HG02759 (cell line): ENCODE results near the gene SLC17A9.
"Not testable (repeated sequence)": the region's sequence is repeated elsewhere in the genome, so short reads cannot be mapped to it uniquely, and the experiment has no call there.

Experiments
- ATAC-seq: cut with Tn5 transposase; IDR thresholded peaks from one replicate; pipeline ENCODE4 v1.9.1; 2021; ENCODE audit warnings: mild to moderate bottlenecking, moderate library complexity; ENCODE audit not compliant: unreplicated experiment

SLC17A9 gene

DNA sequence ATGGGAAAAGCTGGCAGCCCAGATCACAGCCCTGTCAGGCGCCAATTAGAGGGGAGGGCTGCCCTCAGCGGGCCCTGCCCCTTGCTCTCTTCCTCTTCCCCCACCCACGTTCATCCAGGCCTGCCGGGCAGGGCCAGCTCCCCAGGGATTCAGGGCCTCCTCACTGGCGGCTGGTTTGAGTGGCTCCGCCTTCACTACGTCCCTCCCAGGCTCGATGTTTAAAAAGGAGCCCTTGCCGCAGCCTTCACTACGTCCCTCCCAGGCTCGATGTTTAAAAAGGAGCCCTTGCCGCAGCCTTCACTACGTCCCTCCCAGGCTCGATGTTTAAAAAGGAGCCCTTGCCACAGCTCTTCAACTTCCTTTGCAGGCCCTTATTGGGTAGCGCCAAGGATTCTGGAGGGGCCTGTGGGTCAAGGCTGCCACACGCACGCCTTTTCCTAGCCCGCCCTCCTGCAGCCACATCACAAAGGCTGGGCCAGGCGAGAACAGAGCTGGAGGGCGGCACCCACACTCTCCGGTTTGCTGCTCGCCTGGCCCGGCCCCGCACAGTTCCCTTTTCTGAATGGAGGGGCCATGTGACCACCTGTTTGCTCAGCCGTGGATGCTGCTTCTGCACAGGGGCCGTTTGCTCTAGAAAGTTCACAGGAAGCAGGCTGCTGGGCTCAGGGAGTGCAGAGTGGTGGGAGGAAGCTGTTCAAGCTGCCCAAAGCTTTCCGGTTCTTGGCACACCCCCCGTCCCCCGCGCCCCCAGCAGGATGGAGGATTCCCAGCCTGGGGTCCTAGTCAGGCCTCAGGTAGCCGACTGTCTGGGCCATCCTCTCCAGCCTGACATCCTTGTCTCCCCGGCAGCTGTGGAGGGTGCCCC is 1.6 kb downstream of the SLC17A9 start:
- peak; percentile 75 for ATAC-seq

DNA sequence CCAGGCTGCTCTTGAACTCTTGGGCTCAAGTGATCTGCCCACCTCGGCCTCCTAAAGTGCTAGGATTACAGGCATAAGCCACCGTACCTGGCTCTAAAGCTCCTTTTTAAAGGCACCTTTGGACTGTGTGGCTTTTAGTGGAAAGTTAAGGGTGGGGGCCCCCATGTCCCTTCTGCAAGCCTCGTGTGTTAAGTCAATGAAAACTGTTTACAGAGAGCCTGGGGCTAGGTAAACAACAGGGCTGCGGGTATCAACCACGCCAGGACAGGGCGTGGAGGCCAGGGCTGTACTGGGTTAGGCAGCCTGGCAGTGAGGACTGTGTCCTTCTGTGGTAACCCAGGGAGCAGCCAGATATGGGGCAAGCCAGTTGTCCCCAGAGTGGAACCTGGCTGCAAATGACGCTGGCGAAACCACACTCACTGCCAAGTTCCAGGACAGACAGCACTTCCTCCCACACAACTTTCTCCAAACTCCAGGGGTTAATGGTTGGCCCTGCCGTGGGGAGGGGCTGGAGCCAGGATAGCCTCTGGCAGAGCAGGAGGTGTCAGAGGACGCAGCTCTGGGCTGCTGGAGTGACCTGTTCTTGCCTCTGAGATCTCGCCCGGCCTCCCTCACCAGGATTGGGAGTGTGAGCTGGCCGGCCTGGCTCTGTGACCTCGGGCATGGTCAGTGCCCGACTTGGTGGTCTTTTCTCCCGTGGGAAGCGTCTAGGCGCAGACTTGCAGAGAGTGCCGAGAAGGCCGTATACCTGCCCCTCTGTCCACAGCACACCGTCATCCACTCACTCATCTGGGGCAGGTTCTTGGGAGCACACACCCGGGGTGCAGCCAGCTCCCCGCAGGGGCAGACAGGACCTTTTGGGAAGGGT is 3.2 kb downstream of the SLC17A9 start:
- ATAC-seq = no peak

DNA sequence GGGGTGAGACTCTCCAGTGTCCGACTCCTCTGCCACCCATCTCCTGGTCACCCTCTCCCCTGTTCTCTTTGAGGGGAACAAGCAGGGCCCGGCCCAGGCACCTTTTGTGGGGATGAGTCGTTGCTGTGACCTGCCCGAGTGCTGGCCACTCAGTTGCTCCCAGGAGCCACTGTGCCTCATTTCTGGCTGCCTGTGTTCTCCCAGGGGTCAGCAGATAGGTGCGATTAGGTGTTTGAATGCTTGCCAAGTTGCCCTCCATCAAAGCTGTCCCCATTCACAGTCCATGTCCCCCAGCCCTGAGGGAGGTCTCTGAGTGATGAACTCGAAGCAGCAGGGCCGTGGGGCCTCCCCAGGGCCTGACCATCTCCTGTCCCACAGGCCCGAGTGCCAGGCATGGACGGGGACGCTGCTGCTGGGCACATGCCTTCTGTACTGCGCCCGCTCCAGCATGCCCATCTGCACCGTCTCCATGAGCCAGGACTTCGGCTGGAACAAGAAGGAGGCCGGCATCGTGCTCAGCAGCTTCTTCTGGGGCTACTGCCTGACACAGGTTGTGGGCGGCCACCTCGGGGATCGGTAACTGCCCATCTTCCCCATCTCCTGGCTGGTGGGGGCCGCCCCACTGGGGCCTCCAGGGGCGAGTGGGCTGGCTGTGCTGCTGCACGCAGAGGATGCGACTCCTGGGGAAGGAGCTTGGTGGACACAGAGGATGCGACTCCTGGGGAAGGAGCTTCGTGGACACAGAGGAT is 4.1 kb downstream of the SLC17A9 start:
- ATAC-seq = no peak

DNA sequence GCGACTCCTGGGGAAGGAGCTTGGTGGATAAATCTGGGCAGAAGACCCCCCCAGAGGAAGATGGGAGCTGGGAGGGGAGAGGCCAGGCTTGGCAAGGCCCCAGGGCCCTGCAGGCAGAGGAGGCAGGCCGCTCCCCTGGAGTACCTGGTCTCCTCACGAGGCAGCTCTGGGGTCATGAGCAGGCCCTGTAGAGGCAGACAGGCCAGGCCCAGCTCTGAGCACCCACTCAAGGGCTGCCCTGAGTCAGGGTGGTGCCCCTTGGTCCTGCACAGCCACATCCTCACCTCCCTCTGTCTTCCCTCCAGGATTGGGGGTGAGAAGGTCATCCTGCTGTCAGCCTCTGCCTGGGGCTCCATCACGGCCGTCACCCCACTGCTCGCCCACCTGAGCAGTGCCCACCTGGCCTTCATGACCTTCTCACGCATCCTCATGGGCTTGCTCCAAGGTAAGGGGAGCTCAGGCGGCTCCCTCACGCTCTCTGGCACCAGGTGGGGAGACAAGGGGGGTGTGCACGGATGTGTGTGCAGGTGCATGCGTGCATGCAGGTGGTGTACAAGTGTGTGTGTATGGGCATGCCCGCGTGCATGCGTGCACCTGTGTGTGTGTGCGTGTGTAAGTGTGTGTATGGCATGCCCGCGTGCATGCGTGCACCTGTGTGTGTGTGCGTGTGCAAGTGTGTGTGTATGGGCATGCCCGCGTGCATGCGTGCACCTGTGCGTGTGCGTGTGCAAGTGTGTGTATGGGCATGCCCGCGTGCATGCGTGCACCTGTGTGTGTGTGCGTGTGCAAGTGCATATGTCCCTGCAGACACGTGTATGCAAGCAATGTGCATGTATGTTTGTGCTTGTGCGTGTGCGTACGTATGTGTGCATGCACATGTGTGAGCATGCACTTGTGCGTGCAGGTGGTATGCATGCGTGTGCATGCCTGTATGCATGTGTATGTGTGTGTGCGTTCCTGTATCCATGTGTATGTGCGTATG is 4.9 kb downstream of the SLC17A9 start:
- ATAC-seq = no peak

DNA sequence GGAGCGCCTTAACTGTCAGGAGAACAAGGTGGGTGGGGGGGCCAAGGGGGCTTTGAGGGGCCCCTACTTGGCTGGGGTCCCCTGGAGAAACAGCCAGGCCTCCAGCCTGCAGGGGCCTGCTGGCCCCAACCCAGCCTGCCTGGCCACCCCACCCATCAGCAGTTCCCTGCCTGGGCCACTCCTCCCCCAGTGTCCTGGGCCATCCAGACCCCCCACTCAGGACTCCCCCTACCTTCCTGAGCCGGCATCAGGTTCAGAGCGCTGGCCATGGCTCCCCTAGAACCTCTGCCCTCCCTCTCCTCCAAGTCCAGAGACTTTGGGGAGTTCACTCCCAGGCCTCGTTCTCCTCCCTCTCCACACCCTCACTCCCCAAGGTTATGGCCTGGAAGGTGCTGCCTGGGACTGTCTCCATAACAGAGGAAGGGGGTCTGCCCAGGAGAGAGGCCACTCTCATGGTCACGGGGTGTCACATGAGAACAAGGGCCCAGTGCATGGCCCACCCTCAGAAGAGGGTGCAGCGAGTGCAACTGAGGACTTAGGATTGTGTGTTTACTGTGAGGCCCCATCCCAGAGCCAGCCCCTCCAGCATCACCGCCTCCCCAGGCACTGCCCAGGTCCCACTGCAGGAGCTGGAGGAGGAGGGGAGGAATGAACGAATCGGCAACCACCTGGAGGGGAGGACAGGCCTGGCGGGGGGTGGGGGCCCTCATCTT is 6.0 kb downstream of the SLC17A9 start:
- no peak for ATAC-seq

DNA sequence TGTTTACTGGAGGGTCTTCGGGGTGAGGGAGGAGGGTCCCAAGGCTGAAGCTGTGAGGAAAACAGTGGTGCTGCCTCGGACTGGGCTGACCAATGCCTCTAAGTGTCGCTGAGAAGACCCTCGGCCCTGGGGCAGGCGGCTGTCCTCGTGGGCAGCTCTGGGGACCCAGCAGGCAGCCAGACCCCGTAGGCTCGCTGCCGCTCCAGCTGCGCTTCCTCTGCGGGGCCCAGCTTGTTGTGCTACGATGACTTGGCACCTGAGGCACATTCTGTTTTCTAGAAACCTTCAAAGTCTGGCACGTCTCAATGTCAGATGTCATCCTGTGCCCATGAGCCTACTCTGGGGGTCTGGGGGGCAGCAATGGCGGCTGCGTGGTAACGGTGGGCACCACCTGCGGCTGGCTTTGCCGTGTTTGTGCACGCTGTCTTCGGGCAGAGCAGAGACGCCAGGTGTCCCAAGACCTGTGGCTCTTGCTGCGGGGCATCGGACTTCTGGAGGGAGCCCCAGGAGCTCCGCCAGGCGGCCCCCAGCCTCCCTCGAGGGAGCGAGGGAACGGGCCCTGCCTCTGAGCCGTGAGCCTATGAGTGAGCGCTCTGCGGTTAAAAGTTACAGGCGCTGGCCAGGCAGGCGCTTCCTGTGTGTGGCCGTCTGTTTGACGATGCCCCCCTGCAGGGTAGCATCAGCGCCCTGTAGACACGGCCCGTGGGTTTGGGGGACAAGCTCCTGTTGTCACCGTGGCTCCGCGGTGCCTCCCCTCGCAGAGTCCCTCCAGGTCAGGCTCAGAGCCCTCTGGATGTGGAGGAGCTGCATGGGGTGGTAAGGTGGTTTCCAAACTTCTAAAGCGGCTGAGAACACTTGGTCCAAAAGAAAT is 6.8 kb downstream of the SLC17A9 start:
- ATAC-seq = no peak

DNA sequence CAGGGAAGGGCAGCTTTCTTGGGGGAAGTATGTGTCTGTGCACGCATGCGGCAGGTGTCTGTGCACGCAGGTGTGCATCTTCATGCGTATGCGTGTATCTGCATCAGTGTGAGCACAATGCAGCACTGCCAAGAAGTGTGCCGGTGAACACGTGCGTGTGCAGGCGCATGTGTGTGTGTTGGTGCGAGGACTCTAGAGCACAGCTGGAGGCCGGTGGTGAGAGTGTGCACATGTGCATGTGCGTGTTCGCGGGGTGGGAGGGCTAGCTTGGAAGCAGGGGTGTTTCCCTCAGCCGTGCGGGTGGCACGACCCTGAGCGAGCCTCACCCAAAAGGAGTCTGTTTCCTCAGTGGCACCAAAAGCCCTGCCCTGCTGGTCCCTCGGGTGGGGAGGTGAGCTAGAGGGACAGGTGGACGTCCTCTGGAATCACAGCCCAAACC is 7.5 kb downstream of the SLC17A9 start:
- ATAC-seq = no peak

DNA sequence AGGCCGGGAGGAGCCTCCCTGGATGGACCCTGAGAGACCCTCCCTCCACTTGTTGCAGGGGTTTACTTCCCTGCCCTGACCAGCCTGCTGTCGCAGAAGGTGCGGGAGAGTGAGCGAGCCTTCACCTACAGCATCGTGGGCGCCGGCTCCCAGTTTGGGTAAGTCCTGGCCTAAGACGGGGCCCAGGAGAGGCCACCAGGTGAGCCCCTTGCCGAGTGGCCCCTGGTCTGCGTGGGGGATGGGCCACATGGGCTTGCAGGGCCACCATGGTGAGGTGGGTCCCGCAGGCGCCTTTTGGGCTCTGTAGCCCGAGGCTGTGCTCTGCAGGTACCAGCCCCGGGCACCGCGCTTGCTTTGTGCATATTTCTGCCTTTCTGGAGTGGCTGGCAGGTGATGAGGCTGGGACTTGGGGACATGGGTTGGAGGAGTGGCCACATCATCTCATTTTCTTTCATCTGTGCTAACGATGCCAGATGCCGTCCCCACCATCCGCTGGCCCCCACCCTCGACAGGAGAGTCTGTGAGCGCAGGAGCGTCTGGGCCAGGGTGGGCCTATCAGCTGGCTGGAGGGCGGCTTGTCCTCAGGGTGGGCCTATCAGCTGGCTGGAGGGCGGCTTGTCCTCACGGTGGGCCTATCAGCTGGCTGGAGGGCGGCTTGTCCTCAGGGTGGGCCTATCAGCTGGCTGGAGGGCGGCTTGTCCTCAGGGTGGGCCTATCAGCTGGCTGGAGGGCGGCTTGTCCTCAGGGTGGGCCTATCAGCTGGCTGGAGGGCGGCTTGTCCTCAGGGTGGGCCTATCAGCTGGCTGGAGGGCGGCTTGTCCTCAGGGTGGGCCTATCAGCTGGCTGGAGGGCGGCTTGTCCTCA is 8.2 kb downstream of the SLC17A9 start:
- not testable (repeated sequence) for ATAC-seq

DNA sequence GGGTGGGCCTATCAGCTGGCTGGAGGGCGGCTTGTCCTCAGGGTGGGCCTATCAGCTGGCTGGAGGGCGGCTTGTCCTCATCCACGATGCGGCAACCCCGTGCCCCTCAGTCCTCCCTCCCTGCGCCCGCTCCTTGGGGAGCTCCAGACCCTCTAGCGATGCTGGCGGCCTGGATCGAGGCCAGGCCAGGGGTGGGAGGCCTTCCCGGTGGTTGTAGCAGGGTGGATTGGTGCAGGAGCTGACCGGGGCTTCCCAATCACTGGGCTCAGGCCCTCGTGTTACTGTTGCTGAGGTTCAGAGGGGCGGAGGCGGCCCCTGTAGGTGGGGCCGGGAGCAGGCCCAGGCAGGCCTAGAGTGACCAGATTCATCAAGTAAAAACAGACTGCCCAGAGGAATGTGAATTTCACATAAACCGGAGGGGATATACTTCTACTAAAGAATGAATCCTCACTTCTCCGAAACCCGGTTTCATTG is 8.8 kb downstream of the SLC17A9 start:
- ATAC-seq = no peak

DNA sequence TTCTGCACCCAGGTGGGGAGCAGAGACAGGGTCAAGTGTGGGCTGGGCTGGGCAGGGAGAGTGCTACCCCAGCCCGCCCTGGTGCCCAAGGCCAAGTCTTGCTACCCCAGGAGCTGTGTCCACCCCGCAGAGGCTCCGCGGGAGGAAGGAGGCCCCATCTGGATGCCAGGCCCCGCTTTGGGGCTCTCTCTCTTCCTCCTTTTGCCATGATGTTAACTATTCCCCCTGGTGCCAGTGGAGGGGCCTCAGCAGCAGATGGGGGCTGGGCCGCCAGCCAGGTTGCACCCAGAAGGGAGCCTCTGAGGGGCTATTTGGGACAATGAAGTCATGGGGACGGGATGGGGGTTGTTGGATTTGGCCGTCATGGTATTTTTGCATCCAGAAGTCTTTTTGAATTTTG is 9.3 kb downstream of the SLC17A9 start:
- no peak for ATAC-seq

DNA sequence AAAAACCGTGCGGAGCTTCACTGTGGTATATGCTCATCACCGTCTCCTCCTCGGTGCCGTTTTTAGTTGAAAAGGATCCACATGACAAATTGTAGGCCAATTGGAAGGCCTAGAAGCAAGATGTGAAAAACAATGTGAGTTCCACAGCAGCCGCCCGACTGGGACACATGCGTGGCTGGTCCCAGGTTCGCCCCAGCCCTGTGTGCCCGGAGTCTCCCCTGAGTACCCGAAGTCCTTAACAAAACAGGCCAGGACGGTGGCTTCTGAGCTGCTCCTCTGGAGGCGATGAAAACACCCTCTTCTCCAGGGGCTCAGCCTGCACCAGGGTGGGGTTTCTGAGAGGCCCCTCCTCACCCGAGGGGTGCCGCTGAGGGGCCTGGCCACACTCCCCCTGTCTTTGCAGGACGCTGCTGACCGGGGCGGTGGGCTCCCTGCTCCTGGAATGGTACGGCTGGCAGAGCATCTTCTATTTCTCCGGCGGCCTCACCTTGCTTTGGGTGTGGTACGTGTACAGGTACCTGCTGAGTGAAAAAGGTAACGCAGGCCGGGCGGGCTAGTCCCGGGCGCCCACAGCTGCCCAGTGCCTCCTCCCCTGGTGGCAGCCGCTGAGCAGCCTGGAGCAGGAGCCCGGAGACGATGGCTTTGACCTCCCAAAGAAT is 9.8 kb downstream of the SLC17A9 start:
- ATAC-seq = no peak

DNA sequence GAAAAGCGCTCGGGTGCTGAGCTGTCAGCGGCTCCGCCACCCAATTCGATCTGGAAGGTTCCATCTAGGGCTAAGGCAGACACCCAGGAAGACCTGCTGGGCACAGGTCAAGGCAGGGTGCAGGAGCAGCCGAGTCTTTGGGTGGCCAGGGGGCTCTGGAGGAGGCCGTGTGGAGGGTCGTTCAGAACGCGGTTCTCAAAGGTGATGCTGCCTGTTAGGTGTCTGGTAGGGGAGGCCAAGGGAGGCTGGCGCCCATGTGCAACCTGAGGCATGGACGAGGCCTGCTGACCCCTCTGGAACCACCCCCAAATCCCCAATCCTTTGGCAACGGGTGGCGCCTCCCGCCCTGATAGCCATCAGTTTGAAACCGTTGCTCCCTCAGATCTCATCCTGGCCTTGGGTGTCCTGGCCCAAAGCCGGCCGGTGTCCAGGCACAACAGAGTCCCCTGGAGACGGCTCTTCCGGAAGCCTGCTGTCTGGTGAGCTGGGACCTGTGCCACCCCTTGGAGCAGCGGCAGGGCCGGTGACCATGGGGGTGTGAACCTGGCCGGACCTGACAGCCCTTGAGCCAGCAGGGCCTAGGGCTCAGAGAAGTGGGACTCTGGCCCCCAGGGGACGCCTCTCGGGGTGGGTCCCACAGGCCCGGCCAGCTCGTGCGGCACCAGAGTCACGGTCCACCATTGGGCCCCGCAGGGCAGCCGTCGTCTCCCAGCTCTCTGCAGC is 10.5 kb downstream of the SLC17A9 start:
- no peak for ATAC-seq

DNA sequence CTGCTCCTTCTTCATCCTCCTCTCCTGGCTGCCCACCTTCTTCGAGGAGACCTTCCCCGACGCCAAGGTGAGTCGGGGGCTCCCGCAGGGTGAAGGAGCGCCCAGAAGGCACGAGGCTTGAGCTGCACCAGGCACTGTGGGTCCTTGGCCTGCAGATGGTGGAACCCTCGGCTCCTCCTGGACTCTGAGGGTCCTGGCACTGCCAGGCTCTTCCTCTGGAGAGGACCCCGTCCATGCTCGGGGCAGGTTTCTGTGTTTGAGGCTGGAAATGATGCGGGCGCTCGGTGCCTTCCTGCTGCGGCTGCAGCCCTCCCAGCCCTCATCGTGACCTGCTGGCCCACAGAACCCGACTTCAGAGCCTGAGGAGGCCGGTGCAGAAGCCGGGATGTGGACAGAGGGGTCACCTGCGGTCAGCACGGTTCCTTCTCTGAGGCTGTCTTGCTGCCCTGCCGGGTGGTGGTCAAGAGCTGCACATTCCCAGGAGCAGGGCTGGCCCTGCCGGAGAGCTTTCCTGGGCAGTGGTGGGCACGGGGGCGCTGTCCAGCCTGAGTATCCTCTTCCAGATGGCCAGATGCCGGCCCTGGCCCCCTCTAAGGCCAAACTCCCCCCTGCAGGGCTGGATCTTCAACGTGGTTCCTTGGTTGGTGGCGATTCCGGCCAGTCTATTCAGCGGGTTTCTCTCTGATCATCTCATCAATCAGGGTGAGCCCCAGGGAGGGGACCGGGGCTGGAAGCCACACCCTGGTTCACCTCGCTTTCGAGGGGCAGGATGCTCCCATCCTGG is 11.3 kb downstream of the SLC17A9 start:
- ATAC-seq = no peak

DNA sequence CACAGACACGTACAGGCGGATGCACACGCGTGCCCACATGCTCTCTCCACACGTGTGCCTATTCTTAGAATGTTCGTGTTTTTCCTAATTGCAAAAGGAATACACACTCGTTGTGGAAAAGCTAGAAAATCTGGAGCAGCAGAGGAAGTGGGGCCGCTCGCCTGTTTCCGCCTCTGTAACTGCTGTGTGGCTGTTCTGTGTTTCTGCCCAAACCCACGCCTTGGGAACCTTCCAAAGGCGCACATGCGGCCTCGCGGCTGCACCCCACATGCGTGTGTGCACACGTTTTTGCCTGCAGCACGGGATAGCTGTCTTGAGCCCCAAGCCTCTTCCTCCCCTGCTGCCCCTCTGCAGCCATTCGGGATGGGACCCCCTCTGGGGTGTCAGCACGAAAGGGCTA is 12.2 kb downstream of the SLC17A9 start:
- no peak for ATAC-seq

DNA sequence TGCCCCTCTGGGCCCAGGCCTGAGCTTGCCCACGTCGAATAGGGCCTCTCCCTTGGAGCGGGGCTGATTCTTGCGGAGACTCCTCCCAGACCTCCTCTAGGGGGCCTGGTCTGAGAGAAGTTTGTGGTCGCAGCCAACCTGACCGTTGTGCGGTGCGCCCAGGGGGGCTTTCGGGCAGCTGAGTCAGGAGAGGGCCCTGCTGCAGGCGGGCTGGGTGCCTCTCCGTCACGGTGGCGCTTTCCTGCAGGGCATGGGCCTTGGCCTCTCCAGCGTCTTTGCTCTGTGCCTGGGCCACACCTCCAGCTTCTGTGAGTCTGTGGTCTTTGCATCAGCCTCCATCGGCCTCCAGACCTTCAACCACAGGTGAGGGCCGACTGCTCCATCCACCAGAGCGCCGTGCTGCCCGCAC is 12.9 kb downstream of the SLC17A9 start:
- ATAC-seq = no peak
